Neural cell (in vitro differentiated cells): ENCODE data around the gene RAB7B. TPM values are rescaled to one million over a fixed set of nuclear protein-coding genes. Genes with fewer than 3 reads are reported as not detected.

ENCODE experiments used
- H2AFZ ChIP-seq: fragments of 200-600, 300-800 bp; sonication (generic), shearing (Covaris generic); 2 replicates; pipeline ENCODE4 v1.6.0; 2014; ENCODE audit warnings: low read depth, mild to moderate bottlenecking, antibody characterized with exemption, low read length, moderate library complexity
- H3F3A ChIP-seq: fragments of 200-600 bp; shearing (Covaris generic); 2 replicates; pipeline ENCODE4 v1.6.1; 2016; ENCODE audit warnings: mild to moderate bottlenecking, moderate library complexity, mixed read lengths, antibody characterized with exemption, low read length; ENCODE audit not compliant: insufficient read depth, poor library complexity, severe bottlenecking
- H3K27ac ChIP-seq: fragments of 200-600, 300-800 bp; sonication (generic), shearing (Covaris generic); 2 replicates; pipeline ENCODE4 v1.5.1; 2014; ENCODE audit warnings: mild to moderate bottlenecking, low read length, moderate library complexity
- H3K27me3 ChIP-seq: fragments of 300-800, 200-600 bp; sonication (generic), shearing (Covaris generic); 2 replicates; pipeline ENCODE4 v1.6.0; 2014; ENCODE audit warnings: mild to moderate bottlenecking, low read depth, low read length, moderate library complexity; ENCODE audit not compliant: insufficient read depth
- H3K36me3 ChIP-seq: fragments of 300-800, 200-600 bp; sonication (generic), shearing (Covaris generic); 2 replicates; pipeline ENCODE4 v1.5.1; 2014; ENCODE audit warnings: mild to moderate bottlenecking, antibody characterized with exemption, low read length, moderate library complexity; ENCODE audit not compliant: insufficient read depth
- H3K4me2 ChIP-seq: fragments of 300-800, 200-600 bp; sonication (generic), shearing (Covaris generic); 2 replicates; pipeline ENCODE4 v1.6.0; 2014; ENCODE audit warnings: mild to moderate bottlenecking, low read length
- H3K4me3 ChIP-seq: fragments of 300-800, 200-600 bp; sonication (generic), shearing (Covaris generic); 2 replicates; pipeline ENCODE4 v1.5.1; 2014; ENCODE audit warnings: mild to moderate bottlenecking, low read length, moderate library complexity
- H3K79me2 ChIP-seq: fragments of 200-600 bp; shearing (Covaris generic); replicated peaks from 2 replicates; pipeline ENCODE4 v1.6.0; 2014; ENCODE audit warnings: mild to moderate bottlenecking, low read length, moderate library complexity; ENCODE audit not compliant: insufficient read depth
- H3K9ac ChIP-seq: fragments of 300-800, 200-600 bp; sonication (generic), shearing (Covaris generic); 2 replicates; pipeline ENCODE4 v1.6.1; 2016; ENCODE audit warnings: mild to moderate bottlenecking, low read length, mixed read lengths
- H3K9me2 ChIP-seq: fragments of 200-600 bp; shearing (Covaris generic); 2 replicates; pipeline ENCODE4 v1.6.1; 2016; ENCODE audit warnings: mild to moderate bottlenecking, low read length, mixed read lengths; ENCODE audit not compliant: insufficient read depth
- H3K9me3 ChIP-seq: fragments of 200-600, 300-800 bp; sonication (generic), shearing (Covaris generic); 2 replicates; pipeline ENCODE4 v1.6.1; 2016; ENCODE audit warnings: mild to moderate bottlenecking, mixed run types, low read length, moderate library complexity, mixed read lengths
- H4K20me1 ChIP-seq: fragments of 200-600 bp; shearing (Covaris generic); 2 replicates; pipeline ENCODE4 v1.6.1; 2016; ENCODE audit warnings: mild to moderate bottlenecking, mixed run types; ENCODE audit not compliant: insufficient read depth
- CTCF ChIP-seq: fragments of 450-650 bp; IDR thresholded peaks from 2 replicates; pipeline ENCODE4 v1.5.1; 2014; ENCODE audit warnings: antibody characterized with exemption, mild to moderate bottlenecking, moderate library complexity; ENCODE audit not compliant: poor library complexity, severe bottlenecking
- EP300 ChIP-seq: fragments of 450-650 bp; conservative IDR thresholded peaks from 2 replicates; pipeline ENCODE4 v1.6.1; 2014; ENCODE audit warnings: antibody characterized with exemption, mild to moderate bottlenecking, moderate library complexity; ENCODE audit not compliant: poor library complexity, severe bottlenecking
- EZH2 ChIP-seq: fragments of 200-600, 300-800 bp; shearing (Covaris generic), sonication (generic); IDR thresholded peaks from 2 replicates; pipeline ENCODE4 v1.6.1; 2014; ENCODE audit warnings: antibody characterized with exemption, low read length, borderline replicate concordance, mild to moderate bottlenecking; ENCODE audit not compliant: insufficient read depth, poor library complexity, severe bottlenecking
- POLR2AphosphoS5 ChIP-seq: IDR thresholded peaks from 2 replicates; pipeline ENCODE4 v1.6.1; 2012
- RAD21 ChIP-seq: fragments of 450-650 bp; conservative IDR thresholded peaks from 2 replicates; pipeline ENCODE4 v1.6.1; 2014; ENCODE audit warnings: antibody characterized with exemption, mild to moderate bottlenecking, moderate library complexity
- REST ChIP-seq: IDR thresholded peaks from 2 replicates; pipeline ENCODE4 v1.6.1; 2012; ENCODE audit warnings: borderline replicate concordance
- TAF1 ChIP-seq: IDR thresholded peaks from 2 replicates; pipeline ENCODE4 v1.6.1; 2012; ENCODE audit warnings: low read depth
- polyA plus RNA-seq: library from polyadenylated mRNA; depleted of rRNA; stranded (reverse); fragments of >200 nt; gene quantifications from 2 replicates; pipeline ENCODE4 v1.2.3, GENCODE V29; 2014

Gene RAB7B
- polyA plus RNA-seq, 1 donor from 2014 or later, result not detected

- Histone ChIP-seq H3K9me3 (no peaks in the 10 kb centered on the region), H3K9me2 (no peaks in the 10 kb centered on the region), H4K20me1 (no peaks in the 10 kb centered on the region), H3K79me2 (no peaks in the 10 kb centered on the region), H3K27ac (no peak overlapping the region), H3K27me3 (no peaks in the 10 kb centered on the region), H3K36me3 (no peaks in the 10 kb centered on the region), H3K9ac (no peak overlapping the region), H2AFZ (no peak overlapping the region), H3F3A (no peaks in the 10 kb centered on the region), H3K4me3 (no peak overlapping the region), H3K4me2 (no peak overlapping the region)
- no peak for TF ChIP-seq REST
- no peak for TF ChIP-seq POLR2AphosphoS5
These were observed 22.2 kb upstream of the RAB7B start for GRCh38 chr1:206025283-206025820.

GRCh38 chr1:206023695-206024094, 20.5 kb upstream of the RAB7B start, which contains the start of gene CTSE:
Gene CTSE (minus strand): TSS chr1:206023895. CDS start chr1:206023791, 104 bp downstream.
- Histone ChIP-seq H3K9me2 (no peaks in the 10 kb centered on the region), H3K27ac (no peak within 1 kb of the TSS), H3K4me3 (no peak within 1 kb of the TSS), H3K27me3 (no peaks in the 10 kb centered on the region), H3K36me3 (no peaks in the 10 kb centered on the region), H4K20me1 (no peaks in the 10 kb centered on the region), H2AFZ (no peak within 1 kb of the TSS), H3K4me2 (no peak within 1 kb of the TSS), H3F3A (no peaks in the 10 kb centered on the region), H3K79me2 (no peaks in the 10 kb centered on the region), H3K9me3 (no peaks in the 10 kb centered on the region), H3K9ac (no peak within 1 kb of the TSS)
- TF ChIP-seq REST (no peak), EZH2 (no peak), EP300 (no peak), TAF1 (no peak), CTCF (no peak), RAD21 (no peak)
